OCI-LY3 (cell line): ENCODE measurements around the gene MVD.
"Not testable (repeated sequence)": the region's sequence is repeated elsewhere in the genome, so short reads cannot be mapped to it uniquely, and the experiment has no call there.

Experiments used
- H2AFZ ChIP-seq: fragments of 200-600, 300-600 bp; shearing (Covaris generic); 2 replicates; pipeline ENCODE4 v1.6.0; 2014; ENCODE audit warnings: antibody characterized with exemption, low read depth, low read length
- H3K27ac ChIP-seq: fragments of 200-600, 300-600 bp; sonication (generic); 2 replicates; pipeline ENCODE4 v1.5.1; 2014; ENCODE audit warnings: mild to moderate bottlenecking, low read length, moderate library complexity, mixed read lengths
- H3K27me3 ChIP-seq: fragments of 200-600, 300-600 bp; sonication (generic); 2 replicates; pipeline ENCODE4 v1.6.1; 2014; ENCODE audit warnings: low read depth, low read length, mixed read lengths
- H3K36me3 ChIP-seq: fragments of 200-600, 300-600 bp; sonication (generic); replicated peaks from 2 replicates; pipeline ENCODE3; 2014; ENCODE audit warnings: low read depth, low read length, mixed read lengths
- H3K4me1 ChIP-seq: fragments of 300-600, 200-600 bp; sonication (generic); 2 replicates; pipeline ENCODE4 v1.6.1; 2014; ENCODE audit warnings: low read length, mixed read lengths
- H3K4me2 ChIP-seq: fragments of 200-600, 300-600 bp; sonication (generic); 2 replicates; pipeline ENCODE4 v1.6.1; 2014; ENCODE audit warnings: low read length, mixed read lengths
- H3K4me3 ChIP-seq: fragments of 300-600, 200-600 bp; sonication (generic); 2 replicates; pipeline ENCODE4 v1.5.1; 2014; ENCODE audit warnings: antibody characterized with exemption, mild to moderate bottlenecking, low read length, moderate library complexity
- H3K79me2 ChIP-seq: fragments of 300-600, 200-600 bp; shearing (Covaris generic); 2 replicates; pipeline ENCODE4 v1.6.1; 2014; ENCODE audit warnings: mild to moderate bottlenecking, low read length, mixed read lengths
- H3K9ac ChIP-seq: fragments of 300-600, 200-600 bp; shearing (Covaris generic); 2 replicates; pipeline ENCODE4 v1.6.0; 2014; ENCODE audit warnings: mild to moderate bottlenecking, low read length, moderate library complexity
- H3K9me3 ChIP-seq: fragments of 200-600, 300-600 bp; shearing (Covaris generic); 2 replicates; pipeline ENCODE4 v1.6.1; 2014; ENCODE audit warnings: low read length, mixed read lengths; ENCODE audit not compliant: insufficient read depth
- H4K20me1 ChIP-seq: fragments of 200-600, 300-600 bp; sonication (generic); 2 replicates; pipeline ENCODE4 v1.6.1; 2016; ENCODE audit warnings: low read length, mixed read lengths; ENCODE audit not compliant: insufficient read depth
- CTCF ChIP-seq: fragments of 200-600, 300-600 bp; sonication (generic); IDR thresholded peaks from 2 replicates; pipeline ENCODE4 v1.5.1; 2014; ENCODE audit warnings: antibody characterized with exemption, low read length, low read depth
- EZH2phosphoT487 ChIP-seq: fragments of 200-600 bp; shearing (Covaris generic); IDR thresholded peaks from 2 replicates; pipeline ENCODE4 v1.6.1; 2018; ENCODE audit warnings: antibody characterized with exemption, mixed run types, low read depth

Gene MVD

GRCh38 chr16:88610909-88611812, 51.7 kb downstream of the MVD start:
- Histone ChIP-seq H3K27ac (no peak overlapping the region), H3K4me1 (peaks cover 13% of the 10 kb centered on the region), H3K36me3 (peaks cover 38% of the 10 kb centered on the region), H3K4me3 (no peak overlapping the region), H3K79me2 (peaks cover 12% of the 10 kb centered on the region; the same call in 1 of the 2 replicates), H3K9ac (no peak overlapping the region), H4K20me1 (peaks cover 26% of the 10 kb centered on the region), H3K27me3 (no peaks in the 10 kb centered on the region), H3K4me2 (no peak overlapping the region), H2AFZ (no peak overlapping the region), H3K9me3 (no peaks in the 10 kb centered on the region)
- TF ChIP-seq CTCF: no peak
- TF ChIP-seq EZH2phosphoT487: no peak

GRCh38 chr16:88610080-88610479, 52.8 kb downstream of the MVD start:
- no peaks in the 10 kb centered on the region for H3K27me3 ChIP-seq
- no peak overlapping the region for H3K9ac ChIP-seq
- H3K4me3 ChIP-seq: no peak overlapping the region
- no peak overlapping the region for H2AFZ ChIP-seq
- H3K36me3 ChIP-seq: peaks cover 37% of the 10 kb centered on the region
- H3K79me2 ChIP-seq: peaks cover 6% of the 10 kb centered on the region; the same call in 1 of the 2 replicates
- peaks cover 13% of the 10 kb centered on the region for H3K4me1 ChIP-seq
- no peak overlapping the region for H3K4me2 ChIP-seq
- TF ChIP-seq CTCF (no peak), EZH2phosphoT487 (no peak)
- no peak overlapping the region for H3K27ac ChIP-seq
- peaks cover 25% of the 10 kb centered on the region for H4K20me1 ChIP-seq
- H3K9me3 ChIP-seq: no peaks in the 10 kb centered on the region

- H3K4me2 ChIP-seq: not testable (repeated sequence)
These were observed 53.5 kb downstream of the MVD start for GRCh38 chr16:88609426-88609825.

GRCh38 chr16:88608076-88608475, 54.8 kb downstream of the MVD start:
- Histone ChIP-seq H3K4me2 (peak overlapping the region; percentile 53), H3K27ac (peak overlapping the region; percentile 19; the same call in 1 of the 2 replicates), H3K36me3 (peaks cover 27% of the 10 kb centered on the region)

More at GRCh38 chr16:88609426-88609825, 53.5 kb downstream of the MVD start:
- H4K20me1 ChIP-seq: peaks cover 24% of the 10 kb centered on the region
- H3K79me2 ChIP-seq, H3K9me3 ChIP-seq, H3K9ac ChIP-seq, H3K27me3 ChIP-seq, H3K4me3 ChIP-seq, H2AFZ ChIP-seq, H3K27ac ChIP-seq: not testable (repeated sequence)
- H3K4me1 ChIP-seq: peaks cover 13% of the 10 kb centered on the region
- peaks cover 37% of the 10 kb centered on the region for H3K36me3 ChIP-seq

More at GRCh38 chr16:88608076-88608475, 54.8 kb downstream of the MVD start:
- no peak overlapping the region for H2AFZ ChIP-seq
- peak overlapping the region; percentile 24; the same call in 1 of the 2 replicates for H3K4me3 ChIP-seq
- H3K9ac ChIP-seq: no peak overlapping the region
- H3K4me1 ChIP-seq: peaks cover 13% of the 10 kb centered on the region
- H3K9me3 ChIP-seq: no peaks in the 10 kb centered on the region
- H3K27me3 ChIP-seq: no peaks in the 10 kb centered on the region
- TF ChIP-seq EZH2phosphoT487 (no peak), CTCF (no peak)
- peaks cover 16% of the 10 kb centered on the region for H4K20me1 ChIP-seq
- H3K79me2 ChIP-seq: no peaks in the 10 kb centered on the region
